ENCODE results near the gene RBM4.

The RBM4 gene

GRCh38 chr11:66659763-66660162, 21.3 kb downstream of the RBM4 start:
- DNase-seq: no peak

DNA sequence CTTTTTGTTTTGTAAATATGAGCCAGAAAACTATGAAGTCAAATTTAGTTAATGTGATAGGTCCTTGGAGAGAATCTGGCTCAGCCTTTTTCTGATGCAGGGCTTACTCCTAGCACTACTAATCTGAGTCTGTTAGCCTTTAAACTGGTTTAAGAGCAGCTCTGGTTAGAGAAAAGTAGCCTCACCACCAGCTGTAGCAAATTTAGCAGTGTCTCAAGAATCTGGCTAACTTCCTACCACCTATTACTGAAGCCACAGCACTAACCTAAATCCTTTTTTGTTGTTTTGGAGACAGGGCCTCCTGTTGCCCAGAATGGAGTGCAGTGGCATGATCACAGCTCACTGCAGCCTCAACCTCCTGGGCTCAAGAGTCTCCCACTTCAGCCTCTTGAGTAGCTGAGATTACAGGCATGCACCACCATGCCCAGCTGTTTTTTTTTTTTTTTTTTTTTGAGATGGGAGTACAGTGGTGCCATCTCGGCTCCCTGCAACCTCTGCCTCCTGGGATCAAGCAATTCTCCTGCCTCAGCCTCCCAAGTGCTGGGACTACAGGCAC, 25.3 kb downstream of the RBM4 start:
- no peak for DNase-seq

- DNase-seq: no peak
These were observed 26.9 kb downstream of the RBM4 start for GRCh38 chr11:66665369-66665768.

- no peak for DNase-seq
These were observed 32.3 kb downstream of the RBM4 start for GRCh38 chr11:66670816-66671215.

DNA sequence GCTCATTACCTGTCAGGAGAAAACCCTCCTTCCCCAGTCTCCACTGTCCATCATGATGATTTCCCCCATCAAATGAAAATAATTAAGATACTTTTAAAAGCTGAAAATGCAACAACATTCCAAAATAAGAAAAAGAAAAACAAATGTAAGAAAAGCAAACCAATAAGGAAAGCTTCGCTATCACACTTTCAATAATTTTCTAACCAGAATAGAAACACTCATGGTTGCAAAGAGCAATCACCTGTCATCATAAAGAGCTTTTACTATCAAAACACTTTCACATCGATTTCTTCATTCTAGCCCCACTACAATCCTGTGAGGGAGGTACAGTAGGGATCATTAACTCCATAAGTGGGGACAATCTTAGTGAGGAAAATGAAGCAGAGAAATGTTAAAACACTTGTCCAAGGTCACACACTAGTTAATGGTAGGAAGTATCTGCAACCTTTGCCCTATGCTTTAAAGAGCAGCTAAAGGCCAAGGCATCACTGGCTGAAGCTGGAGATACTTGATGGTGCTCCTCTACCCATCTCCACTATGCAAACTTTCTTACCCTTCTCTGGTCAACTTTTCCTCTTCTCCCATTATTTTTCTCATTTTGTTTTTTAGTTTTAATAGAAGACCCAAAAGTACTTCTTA, 36.6 kb downstream of the RBM4 start:
- DNase-seq: no peak

DNA sequence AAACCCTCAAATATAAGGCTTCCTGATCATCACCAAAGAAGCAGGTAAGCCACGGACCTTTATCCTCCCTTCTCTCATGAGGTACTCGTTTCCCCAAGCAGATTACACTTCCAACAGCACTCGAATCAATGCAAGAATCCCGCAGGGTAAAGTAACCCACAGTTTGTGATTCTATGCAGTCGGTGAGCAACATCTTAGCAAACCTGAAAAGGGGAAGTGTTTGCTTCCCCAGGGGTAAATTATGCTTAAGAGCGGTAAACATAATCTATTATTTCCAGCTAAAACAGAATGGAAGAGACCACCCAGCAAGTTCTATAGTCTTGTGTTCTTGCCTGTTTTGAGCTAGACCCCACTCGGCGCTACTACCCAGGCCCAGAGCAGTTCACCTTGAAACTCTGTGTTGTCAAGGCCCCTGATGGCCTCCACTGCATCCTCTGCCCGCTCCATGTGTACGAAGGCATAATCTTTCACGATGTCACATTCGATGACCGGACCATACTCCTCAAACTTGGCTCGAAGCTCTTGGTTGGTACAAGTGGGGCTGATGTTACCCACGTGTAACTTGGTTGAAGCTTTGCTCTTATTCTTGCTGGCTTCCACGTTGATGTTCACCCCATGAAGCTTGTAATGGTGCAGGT, 37.9 kb downstream of the RBM4 start:
- no peak for DNase-seq

GRCh38 chr11:66676931-66677598, 38.6 kb downstream of the RBM4 start:
- no peak for DNase-seq

- DNase-seq: peak; percentile 91 to 99 (median 94)
These were observed 39.3 kb downstream of the RBM4 start, which contains the start of gene RBM4B for GRCh38 chr11:66677599-66678375. RBM4B (minus strand) TSS chr11:66677887; CDS start chr11:66677079, 808 bp downstream.

DNA sequence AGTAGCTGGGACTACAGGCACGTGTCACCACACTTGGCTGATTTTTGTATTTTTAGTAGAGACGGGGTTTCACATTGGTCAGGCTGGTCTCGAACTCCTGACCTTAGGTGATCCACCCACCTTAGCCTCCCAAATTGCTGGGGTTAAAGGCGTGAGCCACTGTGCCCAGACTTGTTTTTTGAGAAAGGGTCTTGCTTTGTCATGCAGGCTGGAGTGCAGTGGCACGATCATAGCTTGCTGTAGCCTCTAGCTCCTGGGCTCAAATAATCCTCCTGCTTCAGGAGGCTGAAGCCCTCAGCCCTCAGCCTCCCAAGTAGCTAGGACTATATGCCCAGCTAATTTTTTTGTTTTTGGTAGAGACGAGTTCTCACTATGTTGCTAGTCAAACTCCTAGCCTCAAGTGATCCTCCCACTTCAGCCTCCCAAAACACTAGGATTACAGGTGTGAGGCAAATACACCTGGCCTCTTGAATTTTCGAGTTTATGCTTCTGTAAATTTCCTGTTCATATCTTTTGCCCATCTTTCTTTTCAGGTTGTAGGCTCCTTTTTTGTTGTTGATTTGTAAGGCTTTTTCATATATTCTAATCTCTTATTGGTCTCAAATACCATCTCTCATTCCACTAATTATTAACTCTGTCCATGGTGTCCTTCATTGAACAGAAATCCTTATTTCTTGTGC, 42.6 kb downstream of the RBM4 start:
- no peak for DNase-seq

DNA sequence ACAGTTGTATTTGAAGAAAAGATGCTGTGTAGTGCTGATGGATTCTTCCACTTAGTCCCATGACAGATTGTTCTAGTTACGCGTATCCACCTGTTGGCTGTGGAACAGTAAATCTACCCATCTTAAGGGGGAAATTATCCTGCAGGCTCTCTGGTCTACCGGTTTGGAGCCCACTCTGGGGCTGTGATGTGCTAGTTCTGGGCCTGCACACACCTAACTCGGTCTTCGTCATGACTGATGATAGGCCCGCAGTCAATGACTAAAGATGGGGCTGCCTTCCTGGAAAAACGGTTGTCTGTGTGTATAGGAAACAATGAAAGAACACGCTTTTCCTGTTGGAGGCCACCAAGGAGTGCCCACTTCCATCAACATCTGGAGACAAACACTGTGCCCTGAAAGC, 45.4 kb downstream of the RBM4 start:
- no peak for DNase-seq

GRCh38 chr11:66684635-66685034, 46.1 kb downstream of the RBM4 start:
- DNase-seq: no peak

DNA sequence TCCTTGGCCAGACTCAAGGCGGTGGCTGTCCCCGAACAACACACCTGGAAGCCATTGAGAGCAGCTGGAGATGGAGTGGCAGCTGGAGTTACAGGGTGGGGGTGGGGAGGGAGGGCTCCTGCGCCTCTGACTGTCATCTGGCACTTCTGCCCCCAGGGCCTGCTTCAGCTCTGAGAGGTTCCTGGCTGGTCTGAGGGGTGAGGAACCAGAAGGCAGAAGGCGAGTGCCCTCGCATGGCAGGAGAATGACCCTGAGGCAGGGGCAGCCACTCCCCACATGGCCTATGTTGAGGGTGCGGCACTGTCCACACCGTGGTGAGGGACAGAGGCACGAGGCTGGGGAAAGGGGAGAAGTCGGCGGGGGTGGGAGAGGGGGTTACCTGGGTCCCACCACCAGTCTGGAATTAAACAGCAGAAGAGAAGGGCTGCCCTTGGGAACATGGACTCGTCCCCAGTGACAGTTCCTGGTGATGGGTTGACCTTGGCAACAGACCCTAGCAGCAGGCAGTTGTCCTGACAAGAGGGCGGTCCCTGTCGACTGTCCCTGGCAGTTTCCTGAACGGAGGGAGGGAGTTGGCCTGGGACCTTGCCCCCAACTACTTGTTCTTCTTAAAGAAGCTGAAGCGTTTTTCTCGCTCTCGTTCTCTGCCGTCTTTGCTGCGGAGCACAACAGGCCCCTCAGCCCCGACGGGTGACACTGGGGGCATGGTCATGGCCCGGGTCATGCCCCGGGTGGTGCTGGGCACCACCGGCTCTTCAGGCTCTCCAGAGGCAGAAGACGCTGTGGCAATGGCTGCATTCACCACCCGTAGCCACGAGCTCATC, 47.0 kb downstream of the RBM4 start:
- DNase-seq: no peak

DNA sequence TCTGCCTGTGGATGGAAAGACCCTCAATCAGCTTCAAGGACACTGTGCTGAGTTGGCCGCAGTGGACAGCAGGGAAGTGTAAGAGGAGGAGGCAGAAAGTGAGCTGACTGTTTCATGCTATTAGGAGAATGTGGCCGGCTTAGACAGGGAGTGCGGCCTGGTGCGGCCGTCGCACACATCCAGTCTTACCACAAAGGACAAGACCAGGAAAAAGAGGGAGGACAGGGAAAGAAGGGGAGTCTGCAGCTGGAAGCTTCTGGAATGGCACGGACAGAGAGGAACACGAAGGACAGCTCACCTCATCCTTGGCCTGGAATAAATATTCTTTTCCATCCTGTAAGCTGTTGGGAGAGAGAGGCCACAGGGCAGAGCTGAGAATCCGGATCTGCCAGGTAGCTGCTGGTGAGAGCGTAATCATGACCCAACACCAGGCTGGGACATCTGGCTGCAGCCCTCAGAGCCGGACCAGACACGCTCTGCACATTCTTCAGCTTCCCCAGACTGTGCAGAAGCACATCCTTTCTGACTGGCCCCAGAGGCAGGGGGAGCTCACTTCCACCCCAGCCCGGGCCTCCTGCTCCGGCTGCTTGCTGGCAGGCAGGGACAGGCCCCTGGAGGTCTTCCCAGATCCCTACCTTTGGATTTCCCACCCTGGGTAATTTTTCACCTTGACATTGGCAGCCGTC, 47.7 kb downstream of the RBM4 start:
- no peak for DNase-seq

- no peak for DNase-seq
These were observed 48.6 kb downstream of the RBM4 start for GRCh38 chr11:66686801-66687750.

- DNase-seq: no peak
These were observed 49.4 kb downstream of the RBM4 start for GRCh38 chr11:66687831-66688281.

- DNase-seq: no peak
These were observed 50.3 kb downstream of the RBM4 start for GRCh38 chr11:66688561-66689534.

- DNase-seq: no peak
These were observed 51.4 kb downstream of the RBM4 start for GRCh38 chr11:66689661-66690590.

All from stimulated activated naive CD4-positive, alpha-beta T cell (primary cell).